ENCODE measurements around the gene KCNQ1. TPM values are rescaled to one million over a fixed set of nuclear protein-coding genes. Genes with fewer than 3 reads are reported as not detected.

Gene KCNQ1
- total RNA-seq, 2 donors from 2014 or later = 38.9 to 46.1 TPM

- H3K27ac ChIP-seq = no peak overlapping the region
- H3K4me1 ChIP-seq = no peaks in the 10 kb centered on the region
- WGBS, 2 donors = 92 to 97% methylated on average over 6 of the region's 6 CpGs
- intact Hi-C loops (cut with DNase I) = loop anchor here (5.0 kb wide), 1 partner anchor 340 kb away; no protein-coding TSS in a partner anchor
- no peaks in the 10 kb centered on the region for H3K36me3 ChIP-seq (replicated peaks in 1 of 2; ENCODE audit: insufficient read depth in 1 of 2, low read depth in 2 of 2)
- no peaks in the 10 kb centered on the region for H3K9me3 ChIP-seq
- DNase-seq (no peak), ATAC-seq (no peak)
- TF ChIP-seq POLR2A (IDR thresholded peaks at IDR 0.05) = no peak
- TF ChIP-seq, protein P1, sequence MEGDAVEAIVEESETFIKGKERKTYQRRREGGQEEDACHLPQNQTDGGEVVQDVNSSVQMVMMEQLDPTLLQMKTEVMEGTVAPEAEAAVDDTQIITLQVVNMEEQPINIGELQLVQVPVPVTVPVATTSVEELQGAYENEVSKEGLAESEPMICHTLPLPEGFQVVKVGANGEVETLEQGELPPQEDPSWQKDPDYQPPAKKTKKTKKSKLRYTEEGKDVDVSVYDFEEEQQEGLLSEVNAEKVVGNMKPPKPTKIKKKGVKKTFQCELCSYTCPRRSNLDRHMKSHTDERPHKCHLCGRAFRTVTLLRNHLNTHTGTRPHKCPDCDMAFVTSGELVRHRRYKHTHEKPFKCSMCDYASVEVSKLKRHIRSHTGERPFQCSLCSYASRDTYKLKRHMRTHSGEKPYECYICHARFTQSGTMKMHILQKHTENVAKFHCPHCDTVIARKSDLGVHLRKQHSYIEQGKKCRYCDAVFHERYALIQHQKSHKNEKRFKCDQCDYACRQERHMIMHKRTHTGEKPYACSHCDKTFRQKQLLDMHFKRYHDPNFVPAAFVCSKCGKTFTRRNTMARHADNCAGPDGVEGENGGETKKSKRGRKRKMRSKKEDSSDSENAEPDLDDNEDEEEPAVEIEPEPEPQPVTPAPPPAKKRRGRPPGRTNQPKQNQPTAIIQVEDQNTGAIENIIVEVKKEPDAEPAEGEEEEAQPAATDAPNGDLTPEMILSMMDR (IDR thresholded peaks at IDR 0.05) = no peak
- H3K27me3 ChIP-seq = no peaks in the 10 kb centered on the region
- no peak overlapping the region for H3K4me3 ChIP-seq
Measured at GRCh38 chr11:2877474-2877873, 432.7 kb downstream of the KCNQ1 start.

DNA sequence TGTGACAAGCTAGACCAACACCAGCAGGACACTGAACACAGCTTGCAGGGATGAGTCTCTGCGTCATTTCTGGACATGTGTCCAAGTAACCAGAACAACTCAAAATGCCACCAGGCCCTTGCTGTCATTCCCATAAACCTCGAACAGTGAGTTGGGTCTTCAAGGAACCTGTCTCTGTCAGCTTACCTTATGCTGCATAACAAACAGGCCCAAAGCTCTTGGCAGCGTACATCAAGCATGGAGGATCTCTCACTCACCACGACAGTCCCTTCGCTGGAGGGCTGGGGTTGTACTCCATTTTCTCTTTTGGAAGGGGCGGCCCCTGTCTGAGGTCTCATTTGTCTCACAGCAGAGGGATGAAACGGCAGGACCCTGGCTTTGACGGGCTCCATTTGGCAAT is 434.0 kb downstream of the KCNQ1 start:
- no peaks in the 10 kb centered on the region for H3K4me1 ChIP-seq
- 86 to 94% methylated on average over 8 of the region's 8 CpGs for WGBS, 2 donors
- ATAC-seq (no peak), DNase-seq (no peak)
- no peaks in the 10 kb centered on the region for H3K36me3 ChIP-seq (replicated peaks in 1 of 2; ENCODE audit: insufficient read depth in 1 of 2, low read depth in 2 of 2)
- no peaks in the 10 kb centered on the region for H3K27me3 ChIP-seq
- TF ChIP-seq, protein P1 (IDR thresholded peaks at IDR 0.05) = no peak
- TF ChIP-seq POLR2A (IDR thresholded peaks at IDR 0.05) = no peak
- H3K4me3 ChIP-seq = no peak overlapping the region
- H3K27ac ChIP-seq = no peak overlapping the region
- H3K9me3 ChIP-seq = no peaks in the 10 kb centered on the region
- intact Hi-C loops (cut with DNase I) = loop anchor here (5.0 kb wide), 1 partner anchor 341 kb away; no protein-coding TSS in a partner anchor

DNA sequence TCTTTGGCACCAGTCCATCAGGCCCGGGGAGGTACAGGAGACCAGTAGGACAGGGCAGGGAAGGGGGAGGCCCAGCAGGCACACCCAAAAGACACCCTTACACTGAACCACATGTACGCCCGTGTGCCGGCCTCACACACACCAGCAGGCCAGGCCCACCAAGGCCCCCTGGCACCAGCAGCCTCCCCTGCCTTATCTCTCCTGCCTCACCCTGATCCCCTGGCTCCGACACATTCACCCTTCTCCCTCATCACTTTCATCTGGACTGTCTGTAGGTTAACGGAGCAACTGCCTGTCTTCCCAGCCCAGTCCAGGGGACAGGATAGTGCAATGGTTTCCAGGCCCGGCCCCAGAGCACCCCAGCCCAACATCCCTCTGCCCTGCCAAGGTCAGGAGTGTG is 435.8 kb downstream of the KCNQ1 start:
- DNase-seq (no peak), ATAC-seq (no peak)
- Histone ChIP-seq H3K36me3 (replicated peaks in 1 of 2; ENCODE audit: insufficient read depth in 1 of 2, low read depth in 2 of 2) (no peaks in the 10 kb centered on the region), H3K4me3 (no peak overlapping the region), H3K27me3 (no peaks in the 10 kb centered on the region), H3K27ac (no peak overlapping the region), H3K4me1 (peaks cover 11% of the 10 kb centered on the region), H3K9me3 (no peaks in the 10 kb centered on the region)
- intact Hi-C loops (cut with DNase I) = no loop called here
- TF ChIP-seq POLR2A (IDR thresholded peaks at IDR 0.05) = no peak
- TF ChIP-seq, protein P1 (IDR thresholded peaks at IDR 0.05) = no peak
- 83 to 86% methylated on average over 7 of the region's 7 CpGs for WGBS, 2 donors

DNA sequence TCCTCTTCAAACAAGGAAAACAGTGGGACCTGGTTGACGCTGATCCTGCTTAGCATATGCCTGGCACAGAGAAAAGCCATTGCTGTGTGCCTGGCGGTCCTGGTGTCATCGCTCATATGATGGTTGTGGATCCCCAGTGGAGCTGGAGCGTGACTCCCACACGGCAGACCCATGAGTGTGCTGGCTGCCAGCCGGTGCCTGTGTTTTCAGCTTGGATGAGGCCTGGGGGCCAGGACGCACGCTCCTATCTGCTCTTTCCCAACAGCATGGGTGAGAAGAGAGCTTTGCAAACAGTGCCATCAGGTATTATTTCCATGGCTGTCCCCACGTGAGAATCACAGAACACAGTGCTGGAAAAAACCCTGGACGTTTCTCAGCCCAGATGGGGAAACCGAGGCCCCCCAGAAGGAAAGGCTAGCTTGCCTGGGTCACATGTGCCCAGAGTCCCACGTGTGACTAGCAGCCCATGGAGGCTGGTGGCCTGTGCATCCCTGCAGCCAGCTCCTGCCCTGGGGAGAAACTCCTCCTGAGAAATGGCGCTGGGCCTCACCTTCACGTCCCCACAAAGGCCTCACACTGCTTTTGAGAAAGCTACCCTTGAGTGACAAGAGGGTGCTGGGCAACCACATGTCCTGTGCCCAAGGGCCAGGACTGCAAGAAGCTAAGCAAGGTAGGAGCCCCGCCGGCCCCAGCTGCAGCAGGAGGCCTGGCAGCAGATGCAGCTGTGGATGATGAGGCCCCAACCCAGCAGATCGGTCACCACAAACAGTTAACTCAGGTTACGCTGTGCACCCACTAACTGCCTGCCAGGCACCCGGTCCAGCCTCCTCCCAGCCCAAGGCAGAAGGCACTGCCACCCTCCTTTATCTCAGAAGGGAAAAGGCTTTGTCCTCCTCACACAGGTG is 436.5 kb downstream of the KCNQ1 start:
- Histone ChIP-seq H3K36me3 (replicated peaks in 1 of 2; ENCODE audit: insufficient read depth in 1 of 2, low read depth in 2 of 2) (no peaks in the 10 kb centered on the region), H3K4me1 (peaks cover 13% of the 10 kb centered on the region), H3K27me3 (no peaks in the 10 kb centered on the region), H3K9me3 (no peaks in the 10 kb centered on the region), H3K27ac (peak overlapping the region in 2 of 4 donors; percentile 6 to 11), H3K4me3 (no peak overlapping the region)
- ATAC-seq (no peak), DNase-seq (no peak)
- WGBS, 2 donors = 75 to 79% methylated on average over 5 to 17 of the region's 19 CpGs
- TF ChIP-seq, protein P1 (IDR thresholded peaks at IDR 0.05) = no peak
- no peak for TF ChIP-seq POLR2A (IDR thresholded peaks at IDR 0.05)
- intact Hi-C loops (cut with DNase I) = no loop called here

Measured in body of pancreas (tissue), 4 donors.